ENCODE results near the gene RTN4RL2.

RTN4RL2 gene

GRCh38 chr11:57500515-57500914 is 40.2 kb downstream of the RTN4RL2 start:
- no peak for DNase-seq

GRCh38 chr11:57500926-57501325 is 40.6 kb downstream of the RTN4RL2 start:
- no peak for DNase-seq

- no peak for DNase-seq
Measured at GRCh38 chr11:57501953-57502352, 41.6 kb downstream of the RTN4RL2 start.

- DNase-seq = no peak
Measured at GRCh38 chr11:57502376-57502775, 42.0 kb downstream of the RTN4RL2 start.

- DNase-seq = no peak
Measured at GRCh38 chr11:57502870-57503269, 42.5 kb downstream of the RTN4RL2 start.

- no peak for DNase-seq
Measured at GRCh38 chr11:57504511-57504910, 44.2 kb downstream of the RTN4RL2 start.

- DNase-seq = no peak
Measured at GRCh38 chr11:57506522-57506921, 46.2 kb downstream of the RTN4RL2 start.

- DNase-seq = no peak
Measured at GRCh38 chr11:57508341-57509170, 48.2 kb downstream of the RTN4RL2 start.

- DNase-seq = no peak
Measured at GRCh38 chr11:57511741-57512430, 51.6 kb downstream of the RTN4RL2 start.

GRCh38 chr11:57512646-57513451 is 52.5 kb downstream of the RTN4RL2 start:
- DNase-seq = no peak

GRCh38 chr11:57513452-57513795 is 53.1 kb downstream of the RTN4RL2 start:
- DNase-seq = no peak

GRCh38 chr11:57513911-57514537 is 53.7 kb downstream of the RTN4RL2 start:
- peak; percentile 18 to 62 (median 47) for DNase-seq

- peak; percentile 41 to 71 (median 61) for DNase-seq
Measured at GRCh38 chr11:57514538-57515331, 54.4 kb downstream of the RTN4RL2 start.

- peak; percentile 29 to 66 (median 40) for DNase-seq
Measured at GRCh38 chr11:57515332-57516060, 55.2 kb downstream of the RTN4RL2 start, which contains the start of gene SLC43A1. Gene SLC43A1, minus strand, starts transcription at chr11:57515702. Its CDS starts 1,591 bp downstream, at chr11:57514111.

GRCh38 chr11:57516061-57516443 is 55.7 kb downstream of the RTN4RL2 start:
- DNase-seq = no peak

- DNase-seq = no peak
Measured at GRCh38 chr11:57521116-57521515, 60.8 kb downstream of the RTN4RL2 start.

- no peak for DNase-seq
Measured at GRCh38 chr11:57523419-57523818, 63.1 kb downstream of the RTN4RL2 start.
